Fibroblast of villous mesenchyme (primary cell): ENCODE results near the gene SMC5. TPM values are rescaled to one million over a fixed set of nuclear protein-coding genes. Genes with fewer than 3 reads are reported as not detected.

Source experiments
- DNase-seq: peaks from one replicate; pipeline ENCODE4 v3.0.0-alpha.2; 2010; ENCODE audit warnings: low read depth
- H3K4me3 ChIP-seq: 2 replicates; pipeline ENCODE4 v1.5.1; 2011; ENCODE audit warnings: low read depth, mild to moderate bottlenecking, low read length
- CTCF ChIP-seq: IDR thresholded peaks from 2 replicates; pipeline ENCODE4 v1.5.1; 2012; ENCODE audit warnings: low read depth, mild to moderate bottlenecking, low read length; ENCODE audit not compliant: insufficient read depth
- total RNA-seq: library from RNA; depleted of rRNA; stranded (reverse); fragments of >200 nt; gene quantifications from 2 replicates; pipeline ENCODE4 v1.2.3, GENCODE V29; 2012

Gene SMC5
- total RNA-seq, 1 donor, result 39.3 TPM

GRCh38 chr9:70374962-70375618 lies 116.3 kb downstream of the SMC5 start:
- no peak for TF ChIP-seq CTCF
- no peak overlapping the region for H3K4me3 ChIP-seq
- no peak for DNase-seq

DNA sequence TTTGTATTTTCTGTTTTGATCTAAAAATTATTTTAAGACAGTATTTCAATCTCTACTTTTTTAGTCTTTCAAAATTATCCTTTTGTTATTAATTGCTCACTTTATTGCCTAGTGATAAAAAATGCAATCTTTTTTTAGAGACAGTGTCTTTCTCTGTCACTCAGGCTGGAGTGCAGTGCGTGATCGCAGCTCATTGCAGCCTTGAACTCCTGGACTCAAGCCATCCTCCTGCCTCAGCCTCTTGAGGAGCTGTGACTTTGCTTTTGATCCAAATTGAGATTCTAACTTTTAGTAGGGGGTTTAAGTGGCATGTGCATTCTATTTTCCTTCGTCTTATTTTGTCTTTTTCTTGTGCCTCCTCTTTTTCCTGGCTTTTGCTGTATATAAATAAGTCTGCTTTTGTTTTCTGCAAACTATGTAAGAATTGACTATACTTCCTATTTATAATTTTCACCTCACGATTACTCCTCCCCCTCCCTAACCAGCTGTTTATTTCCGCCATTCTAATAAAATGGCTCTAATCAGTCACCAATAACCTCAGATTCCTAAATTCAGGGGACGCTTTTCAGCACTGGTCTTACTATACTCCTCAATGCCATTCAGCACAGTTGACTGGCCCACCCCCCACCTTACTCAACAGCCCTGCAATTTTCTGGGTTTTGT lies 123.4 kb downstream of the SMC5 start:
- H3K4me3 ChIP-seq, result no peak overlapping the region
- no peak for DNase-seq
- no peak for TF ChIP-seq CTCF

- H3K4me3 ChIP-seq, result no peak overlapping the region
- no peak for TF ChIP-seq CTCF
- DNase-seq, result no peak
Observed at GRCh38 chr9:70382709-70383605, 124.2 kb downstream of the SMC5 start.

DNA sequence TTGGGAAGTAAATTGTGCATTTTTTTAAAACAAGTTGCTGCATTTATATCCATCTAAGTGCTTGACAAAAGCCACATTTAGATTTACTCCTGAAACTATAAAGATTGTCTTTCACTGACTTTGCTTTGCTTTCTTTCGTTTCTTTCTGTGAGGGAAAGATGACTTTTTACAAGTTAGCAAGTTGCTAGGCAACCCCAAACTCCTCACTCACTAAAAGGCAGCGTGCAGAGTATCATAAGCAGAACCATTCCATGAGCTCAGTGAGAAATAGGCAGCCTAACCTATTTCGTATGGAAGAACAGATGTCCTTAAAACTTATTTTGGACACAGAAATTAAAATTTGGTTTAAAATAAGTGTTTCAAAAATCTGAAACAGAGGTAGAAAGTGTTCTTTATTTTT lies 126.6 kb downstream of the SMC5 start:
- DNase-seq, result no peak
- TF ChIP-seq CTCF, result no peak
- H3K4me3 ChIP-seq, result no peak overlapping the region

GRCh38 chr9:70387663-70388062 lies 128.9 kb downstream of the SMC5 start:
- DNase-seq, result no peak
- no peak overlapping the region for H3K4me3 ChIP-seq
- no peak for TF ChIP-seq CTCF

DNA sequence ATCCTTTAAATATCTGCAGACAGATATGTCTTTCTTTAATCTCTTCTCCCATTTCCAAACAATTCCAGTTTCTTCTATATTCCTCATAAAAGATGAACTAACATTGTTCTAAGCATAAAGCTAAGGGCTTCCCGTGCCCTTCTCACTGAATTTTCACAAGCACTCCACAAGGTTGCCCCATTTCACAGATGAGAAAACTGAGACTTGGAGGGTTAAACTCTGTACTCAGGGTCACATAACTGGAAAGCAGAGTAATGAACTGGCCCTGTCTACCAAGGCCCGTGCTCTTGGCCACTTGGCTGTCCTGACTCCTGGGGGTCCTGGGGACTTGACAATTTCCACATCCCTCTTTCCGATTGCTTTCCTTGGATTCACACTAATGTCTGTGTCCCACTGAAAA lies 130.4 kb downstream of the SMC5 start:
- no peak overlapping the region for H3K4me3 ChIP-seq
- no peak for DNase-seq
- no peak for TF ChIP-seq CTCF
